H9 (cell line): Measurements from ENCODE around the gene H2BW2. TPM values are rescaled to one million over a fixed set of nuclear protein-coding genes. Genes with fewer than 3 reads are reported as not detected.

ENCODE experiments used
- DNase-seq: peaks from one replicate; pipeline ENCODE4 v3.0.0-alpha.2; 2017
- H2AFZ ChIP-seq: one replicate; pipeline ENCODE4 v1.6.1; 2013; ENCODE audit warnings: mild to moderate bottlenecking, low read length, control low read depth, moderate library complexity
- H2AK5ac ChIP-seq: 2 replicates; pipeline ENCODE4 v1.6.1; 2013; ENCODE audit warnings: low read length, control low read depth, mixed read lengths; ENCODE audit not compliant: insufficient read length
- H2BK120ac ChIP-seq: one replicate; pipeline ENCODE4 v1.6.1; 2013; ENCODE audit warnings: low read depth, mild to moderate bottlenecking, low read length, control low read depth, inconsistent platforms; ENCODE audit not compliant: poor library complexity, severe bottlenecking
- H2BK12ac ChIP-seq: 2 replicates; pipeline ENCODE4 v1.6.1; 2013; ENCODE audit warnings: low read length, control low read depth, mixed read lengths, low read depth; ENCODE audit not compliant: insufficient read length
- H2BK15ac ChIP-seq: 2 replicates; pipeline ENCODE4 v1.6.1; 2013; ENCODE audit warnings: low read depth, low read length, control low read depth
- H2BK20ac ChIP-seq: one replicate; pipeline ENCODE4 v1.6.1; 2013; ENCODE audit warnings: low read depth, mild to moderate bottlenecking, low read length, control low read depth, inconsistent platforms; ENCODE audit not compliant: poor library complexity, severe bottlenecking
- H2BK5ac ChIP-seq: 2 replicates; pipeline ENCODE4 v1.6.1; 2013; ENCODE audit warnings: low read length, control low read depth, mixed read lengths; ENCODE audit not compliant: insufficient read length
- H3K14ac ChIP-seq: 2 replicates; pipeline ENCODE4 v1.6.1; 2013; ENCODE audit warnings: low read length, control low read depth; ENCODE audit not compliant: insufficient read depth
- H3K18ac ChIP-seq: 2 replicates; pipeline ENCODE4 v1.6.1; 2013; ENCODE audit warnings: low read depth, mild to moderate bottlenecking, mixed read lengths, low read length, control low read depth; ENCODE audit not compliant: insufficient read length
- H3K23ac ChIP-seq: 2 replicates; pipeline ENCODE4 v1.6.1; 2013; ENCODE audit warnings: low read length, control low read depth, mixed read lengths, low read depth; ENCODE audit not compliant: insufficient read length
- H3K23me2 ChIP-seq: 2 replicates; pipeline ENCODE4 v1.6.1; 2013; ENCODE audit warnings: low read depth, mild to moderate bottlenecking, mixed read lengths, low read length, control low read depth; ENCODE audit not compliant: insufficient read length, poor library complexity, severe bottlenecking
- H3K27ac ChIP-seq: 2 replicates; pipeline ENCODE4 v1.5.1; 2013; ENCODE audit warnings: low read length, control low read depth, mixed read lengths, low read depth; ENCODE audit not compliant: insufficient read length
- H3K27me3 ChIP-seq: 2 replicates; pipeline ENCODE4 v1.6.1; 2013; ENCODE audit warnings: low read length, control low read depth, inconsistent platforms; ENCODE audit not compliant: insufficient read depth
- H3K4ac ChIP-seq: 2 replicates; pipeline ENCODE4 v1.6.1; 2013; ENCODE audit warnings: low read depth, mild to moderate bottlenecking, control low read depth, inconsistent platforms, low read length, moderate library complexity
- H3K4me1 ChIP-seq: 2 replicates; pipeline ENCODE4 v1.6.1; 2013; ENCODE audit warnings: low read length, control low read depth, inconsistent platforms; ENCODE audit not compliant: insufficient read depth
- H3K4me2 ChIP-seq: 2 replicates; pipeline ENCODE4 v1.6.1; 2013; ENCODE audit warnings: low read length, control low read depth, mixed read lengths; ENCODE audit not compliant: insufficient read length, insufficient read depth
- H3K56ac ChIP-seq: 2 replicates; pipeline ENCODE4 v1.6.1; 2013; ENCODE audit warnings: low read depth, mild to moderate bottlenecking, mixed read lengths, low read length, control low read depth; ENCODE audit not compliant: insufficient read length
- H3K79me1 ChIP-seq: 2 replicates; pipeline ENCODE4 v1.6.1; 2013; ENCODE audit warnings: low read depth, mild to moderate bottlenecking, moderate library complexity, low read length, control low read depth, inconsistent platforms; ENCODE audit not compliant: insufficient read depth, poor library complexity, severe bottlenecking
- H3K79me2 ChIP-seq: 2 replicates; pipeline ENCODE4 v1.6.1; 2013; ENCODE audit warnings: low read length, control low read depth, inconsistent platforms; ENCODE audit not compliant: insufficient read depth
- H3K9ac ChIP-seq: 2 replicates; pipeline ENCODE4 v1.6.1; 2013; ENCODE audit warnings: low read length, control low read depth, mixed read lengths; ENCODE audit not compliant: insufficient read length; ENCODE audit errors: extremely low read depth
- H3K9me3 ChIP-seq: one replicate; pipeline ENCODE4 v1.6.1; 2013; ENCODE audit warnings: low read depth, low read length, inconsistent platforms; ENCODE audit not compliant: control insufficient read depth
- H3T11ph ChIP-seq: one replicate; pipeline ENCODE4 v1.6.1; 2013; ENCODE audit warnings: mild to moderate bottlenecking, low read length, control low read depth, inconsistent platforms
- H4K20me1 ChIP-seq: one replicate; pipeline ENCODE4 v1.6.1; 2013; ENCODE audit not compliant: control insufficient read depth, insufficient read length, insufficient read depth
- H4K5ac ChIP-seq: 2 replicates; pipeline ENCODE4 v1.6.1; 2013; ENCODE audit warnings: low read depth, mild to moderate bottlenecking, mixed read lengths, low read length, control low read depth; ENCODE audit not compliant: insufficient read length
- H4K8ac ChIP-seq: replicated peaks from 2 replicates; pipeline ENCODE4 v1.6.1; 2013; ENCODE audit warnings: low read length, control low read depth, mixed read lengths, low read depth; ENCODE audit not compliant: insufficient read length
- H4K91ac ChIP-seq: 2 replicates; pipeline ENCODE4 v1.6.1; 2013; ENCODE audit warnings: low read depth, mild to moderate bottlenecking, moderate library complexity, mixed read lengths, low read length, control low read depth; ENCODE audit not compliant: insufficient read length
- H3K27ac Mint-ChIP-seq, 3 experiments: 2 replicates in 2 of 3; 3 replicates in 1 of 3; pipeline ENCODE4 v1.8.0; 2020 to 2021; ENCODE audit warnings: mixed read lengths in 3 of 3, mild to moderate bottlenecking in 1 of 3, moderate library complexity in 1 of 3
- H3K27me3 Mint-ChIP-seq: 2 replicates; pipeline ENCODE4 v1.8.0; 2021; ENCODE audit warnings: low read depth, mild to moderate bottlenecking, moderate library complexity, mixed read lengths
- H3K36me3 Mint-ChIP-seq, 3 experiments: 2 replicates in 2 of 3; 3 replicates in 1 of 3; pipeline ENCODE4 v1.8.0; 2020 to 2021; ENCODE audit warnings: low read depth in 3 of 3, mixed read lengths in 3 of 3; ENCODE audit not compliant: insufficient read depth in 1 of 3
- H3K4me1 Mint-ChIP-seq, 2 experiments: 2 replicates each; pipeline ENCODE4 v1.8.0; 2020; ENCODE audit warnings: mixed read lengths in 2 of 2
- H3K4me3 Mint-ChIP-seq, 2 experiments: 2 replicates in 1 of 2; 3 replicates in 1 of 2; pipeline ENCODE4 v1.8.0; 2020 to 2021; ENCODE audit warnings: mild to moderate bottlenecking in 2 of 2, mixed read lengths in 2 of 2, moderate library complexity in 1 of 2
- H3K9me3 Mint-ChIP-seq, 2 experiments: 2 replicates in 1 of 2; 3 replicates in 1 of 2; pipeline ENCODE4 v1.8.0; 2020; ENCODE audit warnings: mild to moderate bottlenecking in 2 of 2, mixed read lengths in 2 of 2, moderate library complexity in 1 of 2
- WGBS: extraction: QIAGEN DNeasy Blood & Tissue Kit; methylation state at CpG from one replicate; pipeline ENCODE4 v1.1.7; 2013; ENCODE audit warnings: missing lambda C conversion rate, low lambda C conversion rate, mixed read lengths; ENCODE audit not compliant: insufficient read length; ENCODE audit errors: extremely low coverage; 5-methylcytosine and 5-hydroxymethylcytosine counted together
- total RNA-seq: library from RNA; stranded (reverse); gene quantifications from 2 replicates; pipeline ENCODE4 v1.2.1, GENCODE V29; 2021
- TF ChIP-seq, protein P1 (sequence below): fragments of 200-600 bp; sonication (generic); conservative IDR thresholded peaks from 3 replicates; pipeline ENCODE4 v1.8.0; 2021; ENCODE audit warnings: antibody characterized with exemption, mild to moderate bottlenecking

H2BW2 gene
- total RNA-seq, 1 experiment from 2014 or later = not detected

DNA sequence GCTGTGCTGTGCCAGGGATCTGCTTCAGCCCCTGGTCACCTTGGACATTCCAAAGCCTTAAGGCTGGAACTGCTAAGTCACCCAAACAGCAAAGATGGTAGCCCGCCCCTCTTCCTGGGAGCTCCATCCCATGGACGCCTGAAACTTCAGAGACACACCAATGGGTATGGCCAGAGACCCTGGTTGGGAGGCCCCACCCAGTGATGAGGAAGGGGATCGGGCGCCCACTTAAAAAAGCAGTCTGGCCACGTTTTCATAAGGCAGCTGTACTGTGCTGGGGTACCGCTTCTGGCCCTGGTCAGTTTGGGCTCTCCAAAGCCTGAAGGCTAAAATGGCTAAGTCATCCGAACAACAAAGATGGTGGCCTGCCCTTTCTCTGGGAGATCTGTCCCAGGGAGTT is 45.7 kb downstream of the H2BW2 start:
- no peak overlapping the region for H2BK20ac ChIP-seq
- no peak overlapping the region for H2BK15ac ChIP-seq
- no peak overlapping the region for H3K4me2 ChIP-seq
- TF ChIP-seq, protein P1, sequence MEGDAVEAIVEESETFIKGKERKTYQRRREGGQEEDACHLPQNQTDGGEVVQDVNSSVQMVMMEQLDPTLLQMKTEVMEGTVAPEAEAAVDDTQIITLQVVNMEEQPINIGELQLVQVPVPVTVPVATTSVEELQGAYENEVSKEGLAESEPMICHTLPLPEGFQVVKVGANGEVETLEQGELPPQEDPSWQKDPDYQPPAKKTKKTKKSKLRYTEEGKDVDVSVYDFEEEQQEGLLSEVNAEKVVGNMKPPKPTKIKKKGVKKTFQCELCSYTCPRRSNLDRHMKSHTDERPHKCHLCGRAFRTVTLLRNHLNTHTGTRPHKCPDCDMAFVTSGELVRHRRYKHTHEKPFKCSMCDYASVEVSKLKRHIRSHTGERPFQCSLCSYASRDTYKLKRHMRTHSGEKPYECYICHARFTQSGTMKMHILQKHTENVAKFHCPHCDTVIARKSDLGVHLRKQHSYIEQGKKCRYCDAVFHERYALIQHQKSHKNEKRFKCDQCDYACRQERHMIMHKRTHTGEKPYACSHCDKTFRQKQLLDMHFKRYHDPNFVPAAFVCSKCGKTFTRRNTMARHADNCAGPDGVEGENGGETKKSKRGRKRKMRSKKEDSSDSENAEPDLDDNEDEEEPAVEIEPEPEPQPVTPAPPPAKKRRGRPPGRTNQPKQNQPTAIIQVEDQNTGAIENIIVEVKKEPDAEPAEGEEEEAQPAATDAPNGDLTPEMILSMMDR = no peak
- Mint-ChIP-seq H3K27ac (no peak overlapping the region), H3K4me1 (no peaks in the 10 kb centered on the region), H3K27me3 (peaks cover 12% of the 10 kb centered on the region), H3K36me3 (no peaks in the 10 kb centered on the region; a peak in 1 of 7 replicates), H3K9me3 (peaks cover 0 to 10% of the 10 kb centered on the region in 2 experiments; a peak in 2 of 5 replicates), H3K4me3 (no peak overlapping the region)
- H3K27me3 ChIP-seq = no peaks in the 10 kb centered on the region
- no peak overlapping the region for H3K56ac ChIP-seq
- H3K4me1 ChIP-seq = no peaks in the 10 kb centered on the region
- no peaks in the 10 kb centered on the region for H3K79me1 ChIP-seq
- no peak overlapping the region for H3K18ac ChIP-seq
- H3K14ac ChIP-seq = no peak overlapping the region
- no peak overlapping the region for H3K4ac ChIP-seq
- H2AK5ac ChIP-seq = no peak overlapping the region
- H4K8ac ChIP-seq = no peak overlapping the region
- no peak overlapping the region for H2AFZ ChIP-seq
- no peak overlapping the region for H3K23ac ChIP-seq
- H4K20me1 ChIP-seq = no peaks in the 10 kb centered on the region
- no peaks in the 10 kb centered on the region for H3K9me3 ChIP-seq
- H2BK120ac ChIP-seq = no peak overlapping the region
- H3K79me2 ChIP-seq = no peaks in the 10 kb centered on the region
- WGBS = no CpG with 5 or more reads among the region's 7 CpGs
- H2BK12ac ChIP-seq = no peak overlapping the region
- H3K9ac ChIP-seq = no peak overlapping the region
- no peak overlapping the region for H4K91ac ChIP-seq
- no peak for DNase-seq
- no peak overlapping the region for H2BK5ac ChIP-seq
- H4K5ac ChIP-seq = no peak overlapping the region
- H3K23me2 ChIP-seq = no peaks in the 10 kb centered on the region
- no peak overlapping the region for H3K27ac ChIP-seq
- no peak overlapping the region for H3T11ph ChIP-seq
